ENCODE data around the gene SLC36A4.
"Not testable (repeated sequence)": the region's sequence is repeated elsewhere in the genome, so short reads cannot be mapped to it uniquely, and the experiment has no call there.

SLC36A4 gene

GRCh38 chr11:93197380-93198214, at the start of gene SLC36A4:
TSS of gene SLC36A4 (minus strand) at chr11:93197991. CDS start at chr11:93197832, 159 bp downstream.
- peak; percentile 80 for DNase-seq (ENCODE audit: low read depth)

GRCh38 chr11:93246790-93247189, 49.0 kb upstream of the SLC36A4 start:
- DNase-seq (ENCODE audit: low read depth) = not testable (repeated sequence)

- DNase-seq (ENCODE audit: low read depth) = no peak
Observed at GRCh38 chr11:93244018-93244417, 46.2 kb upstream of the SLC36A4 start.

GRCh38 chr11:93239966-93240365, 42.2 kb upstream of the SLC36A4 start:
- no peak for DNase-seq (ENCODE audit: low read depth)

- DNase-seq (ENCODE audit: low read depth) = no peak
Observed at GRCh38 chr11:93238956-93239355, 41.2 kb upstream of the SLC36A4 start.

- no peak for DNase-seq (ENCODE audit: low read depth)
Observed at GRCh38 chr11:93236741-93237675, 39.2 kb upstream of the SLC36A4 start.

- DNase-seq (ENCODE audit: low read depth) = peak; percentile 34
Observed at GRCh38 chr11:93234602-93235207, 36.9 kb upstream of the SLC36A4 start.

- DNase-seq (ENCODE audit: low read depth) = no peak
Observed at GRCh38 chr11:93229876-93230275, 32.1 kb upstream of the SLC36A4 start.

- DNase-seq (ENCODE audit: low read depth) = no peak
Observed at GRCh38 chr11:93225662-93226061, 27.9 kb upstream of the SLC36A4 start.

GRCh38 chr11:93221539-93221938, 23.7 kb upstream of the SLC36A4 start:
- no peak for DNase-seq (ENCODE audit: low read depth)

GRCh38 chr11:93220078-93220477, 22.3 kb upstream of the SLC36A4 start:
- no peak for DNase-seq (ENCODE audit: low read depth)

GRCh38 chr11:93219440-93219839, 21.6 kb upstream of the SLC36A4 start:
- no peak for DNase-seq (ENCODE audit: low read depth)

- no peak for DNase-seq (ENCODE audit: low read depth)
Observed at GRCh38 chr11:93216511-93217101, 18.8 kb upstream of the SLC36A4 start.

GRCh38 chr11:93213622-93214021, 15.8 kb upstream of the SLC36A4 start:
- no peak for DNase-seq (ENCODE audit: low read depth)

- no peak for DNase-seq (ENCODE audit: low read depth)
Observed at GRCh38 chr11:93212094-93212493, 14.3 kb upstream of the SLC36A4 start.

- DNase-seq (ENCODE audit: low read depth) = no peak
Observed at GRCh38 chr11:93209466-93209865, 11.7 kb upstream of the SLC36A4 start.

- DNase-seq (ENCODE audit: low read depth) = no peak
Observed at GRCh38 chr11:93208663-93209270, 11.0 kb upstream of the SLC36A4 start.

- DNase-seq (ENCODE audit: low read depth) = no peak
Observed at GRCh38 chr11:93199616-93200015, 1.8 kb upstream of the SLC36A4 start.

GRCh38 chr11:93198215-93198845, 539 bp upstream of the SLC36A4 start:
- DNase-seq (ENCODE audit: low read depth) = peak; percentile 19

- no peak for DNase-seq (ENCODE audit: low read depth)
Observed at GRCh38 chr11:93196816-93197379, 893 bp downstream of the SLC36A4 start.

Measured in HS-5 (cell line).